NCI-H2196 (cell line): ENCODE measurements around the gene ATF6.
"Not testable (repeated sequence)": the region's sequence is repeated elsewhere in the genome, so short reads cannot be mapped to it uniquely, and the experiment has no call there.

Source experiments
- DNase-seq: peaks from one replicate; lab custom pipeline; 2025; ENCODE audit not compliant: unreplicated experiment; lab: John Stamatoyannopoulos, UW

Gene ATF6

GRCh38 chr1:161766102-161766981, at the start of gene ATF6:
ATF6 (plus strand) TSS chr1:161766320; CDS start chr1:161766361, 41 bp downstream.
- DNase-seq: peak; percentile 76

GRCh38 chr1:161718559-161719324, 47.4 kb upstream of the ATF6 start:
- DNase-seq: no peak

GRCh38 chr1:161719325-161719611, 46.9 kb upstream of the ATF6 start:
- DNase-seq: no peak

GRCh38 chr1:161720422-161720821, 45.7 kb upstream of the ATF6 start:
- no peak for DNase-seq

- DNase-seq: no peak
Observed at GRCh38 chr1:161720956-161721737, 45.0 kb upstream of the ATF6 start, which contains the start of gene FCRLB. FCRLB (plus strand) TSS chr1:161721544; CDS start chr1:161722673, 1,129 bp downstream.

- DNase-seq: no peak
Observed at GRCh38 chr1:161721738-161722343, 44.3 kb upstream of the ATF6 start.

- DNase-seq: no peak
Observed at GRCh38 chr1:161722406-161722805, 43.7 kb upstream of the ATF6 start.

- no peak for DNase-seq
Observed at GRCh38 chr1:161723459-161724141, 42.5 kb upstream of the ATF6 start.

- not testable (repeated sequence) for DNase-seq
Observed at GRCh38 chr1:161725258-161725907, 40.7 kb upstream of the ATF6 start.

- DNase-seq: peak; percentile 32
Observed at GRCh38 chr1:161725908-161726472, 40.1 kb upstream of the ATF6 start.

GRCh38 chr1:161726473-161727255, 39.5 kb upstream of the ATF6 start:
- DNase-seq: peak; percentile 32

GRCh38 chr1:161727256-161727924, 38.7 kb upstream of the ATF6 start:
- DNase-seq: no peak

- no peak for DNase-seq
Observed at GRCh38 chr1:161728376-161729226, 37.5 kb upstream of the ATF6 start.

- no peak for DNase-seq
Observed at GRCh38 chr1:161730050-161730564, 36.0 kb upstream of the ATF6 start.

GRCh38 chr1:161731241-161731640, 34.9 kb upstream of the ATF6 start:
- DNase-seq: no peak

GRCh38 chr1:161731981-161732718, 34.0 kb upstream of the ATF6 start:
- DNase-seq: no peak
